HepG2 (cell line): ENCODE measurements around the gene ARL9. TPM values are rescaled to one million over a fixed set of nuclear protein-coding genes. Genes with fewer than 3 reads are reported as not detected.
A peak's percentile ranks its signal among the peaks of the same experiment; 100 is the strongest.

Experiments
- ATAC-seq: fragments of 200-7000 bp; cut with Tn5 transposase; 3 replicates; pipeline ENCODE4 v1.9.1; 2020; ENCODE audit warnings: mild to moderate bottlenecking, moderate library complexity
- Bru-seq: library from RNA; stranded (reverse); fragments of 400-500 nt; gene quantifications from one replicate; lab custom pipeline; 2021; lab: Mats Ljungman, UMichigan
- BruChase-seq, 2 experiments: library from RNA; stranded (reverse); fragments of 400-500 nt; gene quantifications; one replicate each; lab custom pipeline; 2021; lab: Mats Ljungman, UMichigan
- BruUV-seq: library from RNA; stranded (reverse); fragments of 400-500 nt; replicated peaks from 2 replicates; lab custom pipeline; 2021; lab: Mats Ljungman, UMichigan
- CTCF ChIA-PET: fragments of 300-600 bp; formaldehyde crosslinking; extraction: SDS; loops from one replicate; lab custom pipeline; 2021; ENCODE audit warnings: low total read pairs, inconsistent platforms, low intra/inter-chr PET ratio; lab: Yijun Ruan, JAX
- POLR2A ChIA-PET: fragments of 350-600 bp; sonication (Branson Sonifier 250); formaldehyde crosslinking; loops from one replicate; lab custom pipeline; 2020; ENCODE audit warnings: antibody characterized with exemption, inconsistent platforms; lab: Yijun Ruan, JAX
- DNase-seq: peaks from one replicate; pipeline ENCODE4 v3.0.0-alpha.2; 2015; ENCODE audit warnings: low spot score
- FAIRE-seq: peaks from 3 replicates; lab custom pipeline; 2011; peaks lifted over from hg19 to GRCh38; lab: Jason Lieb, UNC
- H2AFZ ChIP-seq: one replicate; pipeline ENCODE4 v1.6.1; 2011; ENCODE audit warnings: low read length, inconsistent platforms
- H3K27ac ChIP-seq: fragments of 300-600 bp; 3 replicates; pipeline ENCODE4 v1.8.0; 2011; ENCODE audit warnings: mixed run types, mild to moderate bottlenecking, mixed read lengths, low read length, inconsistent platforms; ENCODE audit not compliant: insufficient read depth; ENCODE audit errors: extremely low read length
- H3K27me3 ChIP-seq, 2 experiments: fragments of 200-600 bp in 1 of 2; 2 replicates in 1 of 2; 3 replicates in 1 of 2; pipeline versions ENCODE4 v1.6.0 to v1.8.0; 2011; ENCODE audit warnings: low read length in 2 of 2, mild to moderate bottlenecking in 2 of 2, moderate library complexity in 2 of 2, inconsistent platforms in 1 of 2; ENCODE audit not compliant: insufficient read depth in 2 of 2, control insufficient read depth in 1 of 2
- H3K36me3 ChIP-seq, 2 experiments: fragments of 200-600 bp in 1 of 2; replicated peaks in 1 of 2; 2 replicates in 1 of 2; 3 replicates in 1 of 2; pipeline versions ENCODE4 v1.5.1 to v1.8.0; 2011; ENCODE audit warnings: low read length in 2 of 2, inconsistent platforms in 1 of 2; ENCODE audit not compliant: insufficient read depth in 2 of 2, control insufficient read depth in 1 of 2
- H3K4me1 ChIP-seq: 2 replicates; pipeline ENCODE4 v1.5.1; 2012; ENCODE audit warnings: low read length, inconsistent platforms; ENCODE audit not compliant: insufficient read depth
- H3K4me2 ChIP-seq: 2 replicates; pipeline ENCODE4 v1.6.0; 2011; ENCODE audit warnings: low read depth, low read length, inconsistent platforms
- H3K4me3 ChIP-seq, 3 experiments: fragments of 200-600 bp in 1 of 3; sonication (generic), shearing (Covaris generic) in 1 of 3; replicated peaks in 1 of 3; 2 replicates each; pipeline ENCODE4 v1.5.1; 2011 to 2016; ENCODE audit warnings: low read length in 3 of 3, inconsistent platforms in 2 of 3, low read depth in 2 of 3, mild to moderate bottlenecking in 2 of 3, control low read depth in 1 of 3, mixed read lengths in 1 of 3; ENCODE audit not compliant: insufficient read depth in 1 of 3
- H3K79me2 ChIP-seq: one replicate; pipeline ENCODE4 v1.6.1; 2011; ENCODE audit warnings: low read length, inconsistent platforms; ENCODE audit not compliant: insufficient read depth
- H3K9ac ChIP-seq: 2 replicates; pipeline ENCODE4 v1.6.0; 2011; ENCODE audit warnings: mild to moderate bottlenecking, low read depth, low read length, inconsistent platforms; ENCODE audit not compliant: insufficient read depth
- H3K9me3 ChIP-seq: 2 replicates; pipeline ENCODE4 v1.5.1; 2012; ENCODE audit warnings: mild to moderate bottlenecking, low read length
- H4K20me1 ChIP-seq: 2 replicates; pipeline ENCODE4 v1.6.0; 2011; ENCODE audit warnings: inconsistent platforms, mild to moderate bottlenecking, low read length, moderate library complexity; ENCODE audit not compliant: insufficient read depth
- AGO2 ChIP-seq: fragments of 200-400 bp; formaldehyde crosslinking; optimal IDR thresholded peaks from 2 replicates; pipeline ENCODE3; 2017; ENCODE audit warnings: mild to moderate bottlenecking, low read depth, low read length, moderate library complexity
- ATF7-NPFF ChIP-seq: sonication (generic); formaldehyde crosslinking; IDR thresholded peaks from 2 replicates; pipeline ENCODE4 v1.8.1; 2023; ENCODE audit warnings: mild to moderate bottlenecking, low read depth, missing genetic modification reagents, moderate library complexity
- CC2D1A ChIP-seq: sonication (generic); formaldehyde crosslinking; IDR thresholded peaks from 2 replicates; pipeline ENCODE4 v1.8.1; 2023; ENCODE audit warnings: mild to moderate bottlenecking, missing genetic modification reagents
- HOMEZ ChIP-seq: IDR thresholded peaks from 2 replicates; pipeline ENCODE4 v1.6.1; 2016; ENCODE audit warnings: low read depth
- IKZF5 ChIP-seq: IDR thresholded peaks from 2 replicates; pipeline ENCODE4 v1.6.1; 2018; ENCODE audit warnings: missing genetic modification reagents, mild to moderate bottlenecking, missing compliant biosample characterization
- MEIS2 ChIP-seq: sonication (generic); formaldehyde crosslinking; IDR thresholded peaks from 2 replicates; pipeline ENCODE4 v1.9.0; 2021; ENCODE audit warnings: mild to moderate bottlenecking, missing genetic modification reagents
- MTF1 ChIP-seq: sonication (generic); formaldehyde crosslinking; IDR thresholded peaks from 2 replicates; pipeline ENCODE4 v1.5.0; 2020; ENCODE audit warnings: missing genetic modification reagents
- RBFOX2 ChIP-seq: fragments of 200-400 bp; formaldehyde crosslinking; IDR thresholded peaks from 2 replicates; pipeline ENCODE4 v1.6.1; 2017; ENCODE audit warnings: low read depth, mild to moderate bottlenecking, low read length
- SSRP1 ChIP-seq: IDR thresholded peaks from 2 replicates; pipeline ENCODE4 v1.6.1; 2016; ENCODE audit warnings: control low read depth
- THRA ChIP-seq: sonication (generic); formaldehyde crosslinking; IDR thresholded peaks from 2 replicates; pipeline ENCODE4 v1.4.0; 2020; ENCODE audit warnings: missing genetic modification reagents, borderline replicate concordance
- ZFX ChIP-seq: sonication (generic); formaldehyde crosslinking; IDR thresholded peaks from 2 replicates; pipeline ENCODE4 v1.4.0; 2020; ENCODE audit warnings: mild to moderate bottlenecking, low read depth, missing genetic modification reagents, moderate library complexity
- ZNF121 ChIP-seq: sonication (generic); formaldehyde crosslinking; IDR thresholded peaks from 2 replicates; pipeline ENCODE4 v1.5.0; 2020; ENCODE audit warnings: mild to moderate bottlenecking, missing genetic modification reagents
- ZNF3 ChIP-seq: IDR thresholded peaks from 2 replicates; pipeline ENCODE4 v1.7.0; 2017; ENCODE audit warnings: inconsistent platforms
- ZNF34 ChIP-seq: sonication (generic); formaldehyde crosslinking; IDR thresholded peaks from 2 replicates; pipeline ENCODE4 v1.4.0; 2020; ENCODE audit warnings: mild to moderate bottlenecking, missing genetic modification reagents, borderline replicate concordance
- ZNF782 ChIP-seq: sonication (generic); formaldehyde crosslinking; IDR thresholded peaks from 2 replicates; pipeline ENCODE4 v1.4.0; 2020; ENCODE audit warnings: missing genetic modification reagents, mild to moderate bottlenecking, borderline replicate concordance
- ZNF792 ChIP-seq: IDR thresholded peaks from 2 replicates; pipeline ENCODE4 v1.6.1; 2016
- WGBS: methylation state at CpG from one replicate; pipeline ENCODE4 v1.1.6; 2017; ENCODE audit warnings: low lambda C conversion rate; 5-methylcytosine and 5-hydroxymethylcytosine counted together
- in situ Hi-C: cut with HindIII; loops from 2 replicates; pipeline ENCODE4 v1.10.0; 2017; ENCODE audit warnings: low pct_unique_long_range_greater_than_20kb; ENCODE audit not compliant: extremely low pct_ligation_motif_present
- intact Hi-C: fragments of 100-400 bp; cut with micrococcal nuclease; formaldehyde crosslinking; loops from one replicate; pipeline ENCODE4 v1.10.0; 2022; ENCODE audit not compliant: unreplicated experiment
- long read RNA-seq, 2 experiments: library from RNA in 1 of 2; library from polyadenylated mRNA in 1 of 2; stranded (forward) in 1 of 2; unstranded in 1 of 2; transcript quantifications; one replicate each; pipeline ENCODE4 v2.0.0, GENCODE V29; 2019 to 2022
- polyA minus RNA-seq, 3 experiments: library from RNA; depleted of rRNA, polyadenylated mRNA; stranded (reverse); fragments of >200 nt; gene quantifications; 2 replicates each; pipeline ENCODE4 v1.2.3, GENCODE V29; 2011; ENCODE audit warnings: low replicate concordance in 1 of 3
- polyA plus RNA-seq, 8 experiments: library from polyadenylated mRNA; depleted of rRNA in 3 of 8; stranded (reverse) in 7 of 8; unstranded in 1 of 8; fragments of >200 nt; fragmentation: Illumina TruSeq in 4 of 8; extraction: Trizol in 4 of 8; gene quantifications; 2 replicates each; pipeline versions ENCODE4 v1.2.1 to v1.2.3, GENCODE V29; 2011 to 2016; ENCODE audit warnings: low read depth in 4 of 8, missing spikeins in 1 of 8, mixed read lengths in 1 of 8; ENCODE audit not compliant: insufficient read depth in 1 of 8
- total RNA-seq, 5 experiments: library from RNA; depleted of rRNA; stranded (reverse); fragments of >200 nt; fragmentation: Illumina TruSeq; extraction: Trizol; gene quantifications; 2 replicates each; pipeline ENCODE4 v1.2.3, GENCODE V29; 2016; ENCODE audit warnings: low read depth in 1 of 5

Gene ARL9
- not detected in 2 replicates for total RNA-seq (2016; rRNA removed; fragmentation: Illumina TruSeq; extraction: Trizol)
- not detected in 2 replicates for total RNA-seq (2016; cell fraction: cytosol; rRNA removed; fragmentation: Illumina TruSeq; extraction: Trizol; ENCODE audit: low read depth)
- total RNA-seq (2016; cell fraction: insoluble cytoplasmic fraction; rRNA removed; fragmentation: Illumina TruSeq; extraction: Trizol): 0.13 TPM in 1 of 2 replicates, not detected in the other
- not detected in 2 replicates for total RNA-seq (2016; cell fraction: membrane; rRNA removed; fragmentation: Illumina TruSeq; extraction: Trizol)
- not detected in 2 replicates for total RNA-seq (2016; cell fraction: nucleus; rRNA removed; fragmentation: Illumina TruSeq; extraction: Trizol)
- not detected in 2 replicates for polyA plus RNA-seq (2011; rRNA removed)
- not detected in 2 replicates for polyA plus RNA-seq (2011; cell fraction: cytosol; rRNA removed)
- polyA plus RNA-seq (2011; cell fraction: nucleus; rRNA removed): not detected in 2 replicates
- not detected in 2 replicates for polyA plus RNA-seq (2012)
- polyA plus RNA-seq (2016; cell fraction: cytosol; fragmentation: Illumina TruSeq; extraction: Trizol; ENCODE audit: low read depth): not detected in 2 replicates
- not detected in 2 replicates for polyA plus RNA-seq (2016; cell fraction: insoluble cytoplasmic fraction; fragmentation: Illumina TruSeq; extraction: Trizol; ENCODE audit: low read depth)
- not detected in 2 replicates for polyA plus RNA-seq (2016; cell fraction: membrane; fragmentation: Illumina TruSeq; extraction: Trizol; ENCODE audit: low read depth)
- not detected in 2 replicates for polyA plus RNA-seq (2016; cell fraction: nucleus; fragmentation: Illumina TruSeq; extraction: Trizol; ENCODE audit: insufficient read depth, low read depth)
- polyA minus RNA-seq (2011; rRNA and poly(A)+ RNA removed; ENCODE audit: low replicate concordance): not detected in 2 replicates
- not detected in 2 replicates for polyA minus RNA-seq (2011; cell fraction: cytosol; rRNA and poly(A)+ RNA removed)
- polyA minus RNA-seq (2011; cell fraction: nucleus; rRNA and poly(A)+ RNA removed): 0.37 TPM in 1 of 2 replicates, not detected in the other
- Bru-seq, nascent RNA: percentile 34 among the genes with signal in this experiment
- percentile 41 among the genes with signal in this experiment for BruChase-seq, experiment 1, labeled RNA remaining after a 6-hour chase
- percentile 35 among the genes with signal in this experiment for BruChase-seq, experiment 2, labeled RNA remaining after a 2-hour chase
- long read RNA-seq, experiment 1: 0 reads
- long read RNA-seq, experiment 2: 0 reads

GRCh38 chr4:56505269-56506130, at the start of gene ARL9:
TSS of gene ARL9 (plus strand) at chr4:56505791. CDS start at chr4:56505863, 72 bp downstream.
- H3K79me2 ChIP-seq: no peaks in the 10 kb centered on the region
- no peak within 1 kb of the TSS for H3K27ac ChIP-seq
- H3K27me3 ChIP-seq: no peaks in the 10 kb centered on the region
- no peak for DNase-seq
- H2AFZ ChIP-seq: no peak within 1 kb of the TSS
- no peak for FAIRE-seq
- CTCF ChIA-PET: no interaction called here
- peaks cover 2 to 13% of the 10 kb centered on the region in 2 experiments; a peak in 1 of 5 replicates for H3K36me3 ChIP-seq
- in situ Hi-C loops (no loop called here), intact Hi-C loops (no loop called here)
- POLR2A ChIA-PET: no interaction called here
- peak within 1 kb of the TSS; percentile 65 for H3K4me2 ChIP-seq
- WGBS: 72% methylated on average over 49 of the region's 56 CpGs
- peaks cover 18% of the 10 kb centered on the region; the same call in 1 of the 2 replicates for H3K4me1 ChIP-seq
- peak; percentile 61 for ATAC-seq
- no peaks in the 10 kb centered on the region for H3K9me3 ChIP-seq
- BruUV-seq: no TSS peak
- no peak within 1 kb of the TSS for H3K9ac ChIP-seq
- peak within 1 kb of the TSS in 2 of 3 experiments; percentile 16 to 48; a peak in 4 of 6 replicates for H3K4me3 ChIP-seq
- H4K20me1 ChIP-seq: no peaks in the 10 kb centered on the region
- TF ChIP-seq MTF1 (CRISPR knock-in tag) (no peak), THRA (CRISPR knock-in tag) (no peak), ZNF792 (CRISPR knock-in tag) (no peak), ZNF34 (CRISPR knock-in tag) (no peak), ZFX (CRISPR knock-in tag) (peak; percentile 17; the same call in 1 of the 2 replicates), ATF7-NPFF (CRISPR knock-in tag) (0 out of 2 replicates have a peak, but pooled peaks have one; percentile 28), MEIS2 (no peak), IKZF5 (CRISPR knock-in tag) (no peak), AGO2 (peak; percentile 94), HOMEZ (no peak), ZNF782 (CRISPR knock-in tag) (no peak), SSRP1 (CRISPR knock-in tag) (0 out of 2 replicates have a peak, but pooled peaks have one; percentile 36), RBFOX2 (no peak), ZNF3 (no peak), ZNF121 (CRISPR knock-in tag) (no peak), CC2D1A (CRISPR knock-in tag) (no peak)
